HG03342 (cell line): ENCODE data around the gene TMEM271.

ENCODE experiments used
- ATAC-seq: cut with Tn5 transposase; IDR thresholded peaks from one replicate; pipeline ENCODE4 v1.9.1; 2021; ENCODE audit warnings: mild to moderate bottlenecking, moderate library complexity; ENCODE audit not compliant: unreplicated experiment

Gene TMEM271

GRCh38 chr4:581753-582361 is 5.8 kb upstream of the TMEM271 start:
- ATAC-seq, result no peak

DNA sequence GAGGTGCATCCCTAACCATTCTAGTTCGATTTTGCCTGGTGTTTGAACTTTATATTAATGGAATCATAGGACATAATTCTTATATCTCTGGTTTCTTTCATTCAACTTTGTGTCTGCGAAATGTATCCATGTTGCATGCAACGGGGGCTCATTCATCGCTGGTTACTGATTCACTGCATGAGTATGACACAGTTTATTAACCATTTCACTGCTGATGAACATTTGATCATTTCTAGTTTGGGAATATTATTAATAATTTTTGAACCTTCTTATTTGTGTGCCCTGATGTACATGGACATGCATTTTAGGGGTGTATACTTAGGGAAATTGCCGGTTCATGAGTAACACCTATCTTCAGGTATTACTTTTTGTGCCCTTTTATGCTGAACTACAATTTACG is 5.1 kb upstream of the TMEM271 start:
- ATAC-seq, result no peak

DNA sequence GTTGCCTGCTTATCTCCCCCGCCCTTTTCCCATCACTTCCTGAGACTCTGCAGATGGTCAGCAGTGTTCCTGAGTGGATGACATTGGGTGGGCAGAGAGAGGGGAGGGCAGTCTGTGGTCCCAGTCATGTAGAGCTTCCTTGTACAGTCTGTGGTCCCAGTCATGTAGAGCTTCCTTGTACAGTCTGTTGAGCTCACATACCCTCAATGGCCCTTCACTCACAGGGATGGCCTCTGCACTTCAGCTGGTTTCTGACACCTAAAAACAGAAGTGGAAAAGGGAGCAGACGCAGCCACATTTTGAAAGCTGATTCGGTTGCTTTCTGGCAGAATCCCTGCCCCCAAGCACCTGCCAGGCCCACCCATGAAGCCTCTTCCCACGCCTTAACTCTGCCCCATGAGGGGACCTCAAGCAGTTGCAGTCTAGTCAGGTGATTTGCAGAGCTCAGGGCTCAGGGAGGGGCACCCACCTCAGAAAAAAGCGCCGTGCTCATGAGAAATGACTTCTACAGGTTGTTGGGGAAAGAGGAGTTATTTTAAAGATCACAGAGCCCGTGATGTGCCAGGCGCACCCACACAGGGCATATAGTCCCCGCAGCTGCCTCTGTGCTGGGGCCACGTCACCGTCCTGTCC is 3.6 kb upstream of the TMEM271 start:
- ATAC-seq, result no peak

- ATAC-seq, result no peak
These were observed 2.7 kb upstream of the TMEM271 start for GRCh38 chr4:578451-579443.

DNA sequence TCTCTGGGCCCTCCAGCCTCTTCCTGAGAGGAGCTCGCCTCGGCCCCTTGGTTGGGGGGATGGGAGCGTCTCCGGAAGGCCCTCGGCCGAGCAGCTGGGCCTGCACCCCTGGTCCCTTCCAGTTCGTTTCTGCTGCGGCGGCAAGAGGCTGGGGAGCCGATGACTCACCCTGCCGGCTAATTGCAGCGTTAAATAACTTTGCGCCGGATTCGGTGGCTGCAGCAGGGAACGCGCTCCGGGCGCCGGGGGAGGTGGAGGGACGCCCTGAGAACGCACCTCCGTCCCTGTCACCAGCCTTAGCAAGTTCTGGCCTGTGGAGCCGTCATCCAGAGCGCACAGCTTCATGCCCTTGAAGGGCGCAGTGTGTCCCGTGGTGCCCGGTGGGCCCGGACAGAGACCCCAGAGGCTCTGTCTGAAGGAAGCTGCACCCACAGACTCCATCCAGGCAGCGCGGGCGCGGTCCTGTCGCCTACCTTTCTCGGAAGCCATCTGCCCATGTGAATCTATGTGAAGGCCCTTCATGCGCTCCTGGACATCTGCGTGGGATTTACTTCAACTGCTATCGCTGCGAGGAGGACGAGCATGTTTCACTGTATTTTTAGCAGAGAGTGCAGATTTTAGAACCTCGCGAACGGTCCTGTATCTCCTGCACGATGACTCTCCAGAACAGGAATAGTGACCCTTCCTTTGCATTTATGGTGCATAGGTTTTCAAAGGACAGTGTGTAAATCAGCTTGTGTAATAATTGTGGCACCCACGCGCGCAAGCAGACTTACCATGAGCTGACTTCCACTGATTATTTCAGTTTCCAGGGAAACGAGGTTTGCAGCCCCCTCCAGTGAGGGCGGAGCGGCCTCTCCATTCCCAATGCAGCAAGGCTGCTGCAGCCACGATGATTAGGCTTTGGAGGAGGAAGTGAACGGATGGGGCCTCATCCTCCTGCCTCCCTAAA is 1.7 kb upstream of the TMEM271 start:
- no peak for ATAC-seq

DNA sequence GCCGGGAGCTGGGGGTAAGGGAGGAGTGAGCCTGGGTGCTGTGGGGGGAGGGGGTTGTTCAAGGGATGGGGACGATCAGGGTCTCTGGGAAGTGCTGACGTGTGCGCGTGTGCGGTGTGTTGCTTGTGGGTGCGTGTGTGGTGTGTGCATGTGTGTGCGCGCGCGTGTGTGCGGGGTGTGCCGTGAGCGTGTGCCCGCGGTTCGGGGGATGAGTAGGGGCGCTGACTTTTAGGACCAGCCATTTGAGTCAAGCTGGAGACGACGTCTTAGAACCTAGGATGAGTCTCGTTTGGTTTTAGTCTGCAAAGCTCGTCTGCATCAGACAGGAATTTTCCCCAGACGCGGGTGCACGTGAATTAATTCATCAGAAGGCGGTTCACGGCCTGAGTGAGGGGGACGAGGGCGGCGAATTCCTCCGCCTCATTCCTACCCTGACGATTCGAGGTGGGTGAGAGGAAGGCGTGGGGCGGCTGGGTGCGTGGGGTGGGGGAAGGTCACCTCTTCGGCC is 950 bp upstream of the TMEM271 start:
- ATAC-seq, result no peak

DNA sequence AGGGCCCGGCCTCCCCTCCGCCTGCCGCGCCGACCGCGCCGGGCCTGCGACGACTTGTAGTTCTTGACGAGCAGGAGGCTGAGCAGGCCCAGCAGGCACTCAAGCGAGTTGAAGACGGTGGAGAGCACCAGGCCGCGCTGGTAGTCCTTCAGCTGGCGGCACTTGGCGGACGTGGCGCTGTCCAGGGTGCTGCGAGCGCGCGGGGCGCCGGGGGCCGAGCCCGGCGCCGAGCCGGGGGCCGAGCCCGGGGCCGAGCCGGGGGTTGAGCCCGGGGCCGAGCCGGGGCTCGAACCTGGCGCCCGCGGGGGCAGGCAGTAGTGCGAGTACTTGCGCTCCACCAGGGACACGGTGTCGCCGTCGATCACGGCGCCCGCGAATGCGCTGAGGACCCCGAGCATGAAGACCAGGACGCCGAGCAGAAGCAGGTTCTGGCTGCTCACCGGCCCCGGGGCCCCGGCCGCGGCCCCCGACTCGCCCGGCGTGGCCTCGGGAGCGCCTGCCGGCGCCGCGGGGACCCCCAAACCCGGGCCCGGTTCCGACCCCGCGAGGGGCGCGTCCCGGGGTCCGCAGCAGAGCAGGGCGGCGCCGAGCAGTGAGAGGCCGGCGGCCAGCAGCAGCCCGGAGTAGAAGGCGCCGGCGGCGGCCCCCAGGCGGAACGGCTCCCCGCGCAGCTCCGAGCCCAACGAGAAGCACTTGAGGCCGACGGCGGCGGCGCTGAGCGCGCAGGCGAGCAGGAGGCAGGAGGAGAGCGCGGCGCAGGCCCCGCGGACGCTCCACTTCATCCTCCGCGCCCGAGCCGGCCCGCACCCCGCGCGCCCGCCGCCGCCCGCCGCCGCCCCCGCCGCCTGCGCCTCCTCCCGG is 584 bp downstream of the TMEM271 start:
- ATAC-seq, result no peak

DNA sequence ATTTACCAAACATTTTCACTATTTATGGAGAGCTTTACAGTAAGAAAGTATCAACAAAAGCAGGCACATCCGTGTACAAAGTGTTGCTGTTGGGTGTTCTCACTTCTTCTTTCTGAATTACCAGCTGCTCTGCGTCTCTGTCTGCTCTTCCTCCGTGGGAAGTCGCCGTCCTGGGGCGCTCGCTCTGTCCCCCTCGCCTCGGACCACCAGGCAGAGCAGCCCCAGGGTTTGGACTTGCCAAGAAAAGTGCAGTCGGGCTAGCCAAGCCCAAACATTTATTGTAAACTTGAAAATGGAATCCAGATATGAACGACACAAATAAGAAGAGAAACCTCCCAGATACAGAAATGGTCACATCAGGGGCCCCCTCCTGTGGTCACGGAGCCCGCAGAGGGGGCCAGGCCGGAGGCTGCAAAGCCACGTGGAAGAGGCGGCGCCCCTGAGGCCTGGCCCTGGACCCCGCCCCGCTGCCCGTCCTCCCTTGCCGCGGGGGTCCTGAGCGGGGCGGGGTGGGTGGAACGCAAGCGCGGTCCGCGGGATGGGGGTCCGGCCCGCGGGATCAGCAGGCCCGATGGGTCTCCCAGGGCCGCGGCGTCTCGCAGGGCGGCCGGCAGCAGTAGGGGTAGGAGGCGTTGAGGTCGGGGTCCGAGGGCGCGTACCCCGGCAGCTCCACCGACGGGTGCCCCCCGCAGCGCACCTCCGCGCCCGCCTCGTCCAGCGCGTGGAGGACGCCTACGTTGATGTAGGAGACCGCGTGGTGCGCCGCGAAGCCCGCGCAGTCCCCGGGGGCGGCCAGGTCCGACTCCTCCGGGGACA is 1.5 kb downstream of the TMEM271 start:
- no peak for ATAC-seq

DNA sequence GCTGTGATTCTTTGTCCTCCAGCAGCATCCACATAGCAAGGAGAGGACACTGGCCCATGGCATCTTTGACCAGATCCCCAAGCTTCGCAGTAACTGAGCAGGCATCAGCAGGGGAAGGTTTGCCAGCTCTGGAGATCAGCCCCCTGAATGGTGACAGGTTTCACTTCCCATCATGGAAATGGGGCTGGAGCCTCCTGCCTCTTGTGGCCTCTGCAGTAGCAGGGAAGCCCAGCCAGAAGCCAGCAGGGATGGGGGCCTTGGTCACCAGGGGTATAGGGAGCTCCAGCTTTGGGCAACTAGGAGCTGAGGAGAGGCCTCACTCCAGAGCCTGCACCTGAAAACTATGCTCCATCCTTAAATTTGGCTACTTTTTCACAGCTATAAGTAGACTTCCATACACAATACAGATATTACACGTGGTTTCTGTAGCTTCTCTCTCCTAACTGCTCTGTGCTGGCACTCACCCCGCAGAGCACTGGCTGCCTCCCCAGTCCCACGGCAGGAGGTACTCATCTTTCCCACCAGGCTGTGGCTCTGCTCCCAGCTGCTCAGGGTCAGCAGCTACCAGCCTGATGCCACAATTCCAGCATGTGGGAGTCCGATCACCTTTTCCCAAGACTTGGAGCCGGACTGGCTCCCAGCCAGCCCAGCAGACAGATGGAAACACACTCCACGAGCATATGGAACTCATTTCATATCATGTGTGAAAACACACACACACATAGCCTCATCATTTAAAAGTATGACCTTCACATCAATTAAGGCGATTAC is 2.8 kb downstream of the TMEM271 start:
- ATAC-seq, result no peak

DNA sequence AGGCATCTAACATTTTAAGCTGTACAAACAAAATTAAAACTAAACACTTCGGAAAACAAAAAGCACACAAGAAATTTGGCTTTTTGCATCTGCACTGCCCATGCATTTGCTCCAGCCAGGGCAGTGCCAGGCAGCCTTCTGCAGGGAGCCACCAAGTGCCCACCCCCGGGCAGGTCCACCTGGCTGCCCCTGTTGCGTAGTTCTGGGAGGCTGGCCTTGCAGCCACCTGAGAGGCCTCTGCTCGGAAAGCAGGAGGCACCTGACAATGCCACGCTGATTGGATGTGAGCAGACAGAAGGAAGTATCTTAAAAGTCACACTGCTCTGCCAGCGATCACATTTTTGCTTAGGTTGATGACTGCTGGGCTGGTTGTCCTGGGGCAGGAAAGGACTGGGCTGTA is 3.5 kb downstream of the TMEM271 start:
- no peak for ATAC-seq

- no peak for ATAC-seq
These were observed 4.1 kb downstream of the TMEM271 start for GRCh38 chr4:571838-572572.

DNA sequence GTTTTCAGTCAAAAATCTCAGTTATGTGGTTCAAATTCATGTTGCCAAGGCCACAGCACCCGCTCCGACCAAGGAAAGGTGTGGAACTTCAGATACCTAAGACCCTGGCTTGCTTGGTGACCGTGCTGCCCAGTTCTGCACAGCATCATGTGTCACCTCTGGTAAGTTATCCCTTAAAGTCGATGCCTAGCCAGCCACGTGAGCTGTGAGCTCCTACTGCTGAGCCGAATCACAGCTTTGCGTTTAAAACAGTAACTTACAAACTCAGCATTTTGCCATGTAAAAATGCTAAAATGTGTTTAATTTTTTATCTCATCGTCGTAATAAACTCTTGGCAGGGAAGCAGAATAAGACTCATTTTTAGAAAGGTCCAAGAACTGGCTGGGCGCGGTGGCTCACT is 5.3 kb downstream of the TMEM271 start:
- no peak for ATAC-seq

DNA sequence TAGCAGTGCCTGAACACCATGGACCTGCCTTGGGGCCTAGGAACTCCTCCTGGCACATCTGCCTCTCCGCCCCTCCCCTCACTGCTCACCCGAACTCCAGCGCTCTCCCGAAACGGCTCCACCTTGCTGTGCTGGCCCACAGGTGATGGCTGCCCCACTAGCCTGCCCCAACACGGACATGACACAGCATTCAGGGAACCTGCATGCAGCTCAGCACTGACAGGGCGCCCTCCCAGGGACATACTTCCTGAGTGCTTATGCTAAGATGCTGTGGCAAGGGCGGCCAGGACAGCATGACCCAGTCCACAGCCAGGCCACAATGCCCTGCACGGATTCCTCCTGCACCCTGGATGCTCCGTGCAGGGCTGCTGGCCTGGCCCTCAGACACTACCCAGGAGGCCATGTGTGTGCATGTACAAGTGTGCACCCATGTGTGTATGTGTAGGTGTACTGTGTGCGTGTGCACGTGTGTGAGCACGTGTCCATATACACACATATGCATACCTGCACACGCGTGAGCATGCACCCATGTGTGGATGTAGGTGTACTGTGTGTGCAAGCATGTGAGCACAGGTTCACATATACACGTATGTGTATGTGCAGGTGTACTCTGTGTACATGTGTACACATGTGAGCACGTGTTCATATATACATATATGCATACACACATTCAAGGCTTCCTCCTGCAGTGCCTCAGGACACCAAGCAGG is 6.0 kb downstream of the TMEM271 start:
- ATAC-seq, result no peak

- ATAC-seq, result no peak
These were observed 7.1 kb downstream of the TMEM271 start for GRCh38 chr4:568962-569361.

DNA sequence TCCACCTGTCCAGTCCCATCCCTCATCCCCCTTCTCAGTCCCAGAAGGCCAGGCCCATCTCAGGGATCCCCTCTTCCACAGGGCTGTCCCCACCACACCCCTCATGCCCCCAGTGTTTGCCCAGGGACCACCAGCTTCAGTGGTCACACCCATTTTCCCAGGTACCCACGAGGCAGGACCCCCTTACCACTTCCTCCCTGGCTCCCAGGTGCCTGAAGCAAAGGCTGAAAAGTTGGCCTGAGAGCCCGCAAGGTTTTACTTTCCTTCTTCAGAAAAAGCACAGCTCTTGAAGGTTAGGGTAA is 7.8 kb downstream of the TMEM271 start:
- ATAC-seq, result no peak

DNA sequence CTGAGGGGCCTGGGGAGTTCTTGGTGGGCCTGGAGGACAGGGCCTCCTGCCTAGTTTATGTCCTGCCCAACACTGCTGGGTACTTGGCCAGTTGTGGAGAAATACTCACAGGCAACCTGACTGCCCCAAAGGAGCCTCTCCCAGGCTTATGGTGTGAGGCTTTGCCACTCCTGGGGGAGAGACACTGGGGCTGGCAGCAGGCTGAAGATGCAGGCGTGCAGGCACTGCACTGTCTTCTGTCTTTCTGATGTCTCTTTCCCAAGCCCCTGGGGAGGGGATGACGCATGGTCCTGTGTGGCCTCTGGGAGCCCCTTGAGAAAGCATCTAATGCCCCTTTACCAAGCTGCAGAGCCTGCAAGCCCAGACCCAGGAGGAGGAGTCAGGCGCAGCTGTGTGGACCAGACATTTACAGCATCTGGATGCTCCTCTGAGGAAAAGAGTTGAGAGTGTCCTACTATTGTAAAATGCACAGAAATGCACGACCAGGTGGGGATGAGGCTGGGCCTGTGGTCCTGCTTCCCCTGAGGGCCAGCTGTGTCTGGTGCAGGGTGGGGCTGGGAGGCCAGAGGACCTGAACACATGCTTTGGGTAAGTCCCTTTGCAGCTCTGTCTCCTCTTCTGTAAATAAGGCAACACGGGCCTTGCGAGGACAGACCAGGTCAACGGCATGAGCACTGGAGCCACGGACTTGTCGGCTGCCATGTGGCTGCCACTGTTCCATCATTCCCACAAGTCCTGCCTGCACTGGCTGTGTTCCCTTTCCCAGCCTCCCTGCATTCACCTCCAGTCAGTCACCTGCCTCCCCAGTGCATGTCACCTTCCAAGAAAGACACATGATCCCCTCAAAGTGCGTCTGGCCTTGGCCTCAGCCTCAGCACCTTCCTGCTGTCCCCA is 8.4 kb downstream of the TMEM271 start:
- no peak for ATAC-seq
